HCT116 (cell line): Measurements from ENCODE around the gene NDUFB8. TPM values are rescaled to one million over a fixed set of nuclear protein-coding genes. Genes with fewer than 3 reads are reported as not detected.

Source experiments
- ATAC-seq: fragments of 200-7000 bp; cut with Tn5 transposase; 2 replicates; pipeline ENCODE4 v1.9.1; 2020; ENCODE audit warnings: mild to moderate bottlenecking, moderate library complexity
- BruUV-seq: library from RNA; stranded (reverse); fragments of 400-500 nt; replicated peaks from 2 replicates; lab custom pipeline; 2021; lab: Mats Ljungman, UMichigan
- CTCF ChIA-PET: fragments of 300-600 bp; sonication (Branson Sonifier 250); formaldehyde crosslinking; loops from one replicate; lab custom pipeline; 2021; ENCODE audit warnings: antibody characterized with exemption; lab: Charles Lee
- POLR2A ChIA-PET: fragments of 300-600, 350-600 bp; sonication (Branson Sonifier 250); formaldehyde crosslinking; loops from one replicate; lab custom pipeline; 2021; ENCODE audit warnings: antibody characterized with exemption; lab: Charles Lee
- RAD21 ChIA-PET, 2 experiments: fragments of 300-600 bp; sonication (Branson Sonifier 250); formaldehyde crosslinking; loops; one replicate each; lab custom pipeline; 2023; ENCODE audit warnings: low total read pairs in 2 of 2; ENCODE audit not compliant: uncharacterized antibody in 2 of 2, unreplicated experiment in 2 of 2, low non-redundant PET in 1 of 2; lab: Charles Lee
- DNase-seq: peaks from one replicate; pipeline ENCODE4 v3.0.0-alpha.2; 2010; ENCODE audit warnings: low read depth, low spot score
- H2AFZ ChIP-seq: fragments of 200-600 bp; shearing (Covaris generic), sonication (generic); 2 replicates; pipeline ENCODE4 v1.6.1; 2017; ENCODE audit warnings: low read depth, mixed run types, mixed read lengths, antibody characterized with exemption, low read length; ENCODE audit not compliant: poor library complexity, severe bottlenecking
- H3K27ac ChIP-seq: 2 replicates; pipeline ENCODE4 v1.5.1; 2012; ENCODE audit warnings: low read depth, low read length
- H3K27me3 ChIP-seq: fragments of 200-600 bp; sonication (generic); 2 replicates; pipeline ENCODE4 v1.6.1; 2016; ENCODE audit warnings: mixed run types, low read length, mixed read lengths; ENCODE audit not compliant: insufficient read depth
- H3K36me3 ChIP-seq, 2 experiments: fragments of 200-500 bp in 1 of 2; fragments of 200-600 bp in 1 of 2; sonication (Bioruptor generic) in 1 of 2; sonication (generic) in 1 of 2; 2 replicates each; pipeline versions ENCODE4 v1.5.1 to v1.6.1; 2014 to 2016; ENCODE audit warnings: low read length in 2 of 2, inconsistent platforms in 1 of 2, mixed read lengths in 1 of 2, mixed run types in 1 of 2; ENCODE audit not compliant: insufficient read depth in 2 of 2, control insufficient read depth in 1 of 2
- H3K4me1 ChIP-seq, 2 experiments: fragments of 200-600 bp in 1 of 2; sonication (generic) in 1 of 2; 2 replicates each; pipeline versions ENCODE4 v1.5.1 to v1.6.1; 2012 to 2017; ENCODE audit warnings: low read length in 2 of 2, inconsistent platforms in 1 of 2, mild to moderate bottlenecking in 1 of 2, mixed read lengths in 1 of 2, mixed run types in 1 of 2, moderate library complexity in 1 of 2; ENCODE audit not compliant: insufficient read depth in 2 of 2, control insufficient read depth in 1 of 2
- H3K4me2 ChIP-seq: fragments of 200-600 bp; sonication (generic); 2 replicates; pipeline ENCODE4 v1.6.1; 2017; ENCODE audit warnings: mixed run types, low read length, mixed read lengths
- H3K4me3 ChIP-seq, 2 experiments: fragments of 200-600 bp in 1 of 2; sonication (generic) in 1 of 2; replicated peaks in 1 of 2; 2 replicates each; pipeline ENCODE4 v1.5.1; 2011 to 2016; ENCODE audit warnings: low read length in 2 of 2, control low read depth in 1 of 2, low read depth in 1 of 2, mild to moderate bottlenecking in 1 of 2, mixed read lengths in 1 of 2, mixed run types in 1 of 2
- H3K79me2 ChIP-seq: fragments of 200-600 bp; sonication (generic); 2 replicates; pipeline ENCODE4 v1.6.1; 2017; ENCODE audit warnings: mild to moderate bottlenecking, mixed run types, low read length, moderate library complexity, mixed read lengths; ENCODE audit not compliant: insufficient read depth
- H3K9ac ChIP-seq: fragments of 200-600 bp; sonication (generic); 2 replicates; pipeline ENCODE4 v1.6.1; 2016; ENCODE audit warnings: low read length, mixed read lengths
- H3K9me2 ChIP-seq: fragments of 200-600 bp; sonication (generic), shearing (Covaris generic); 2 replicates; pipeline ENCODE4 v1.6.1; 2017; ENCODE audit warnings: mixed run types, mild to moderate bottlenecking, moderate library complexity; ENCODE audit not compliant: insufficient read depth
- H3K9me3 ChIP-seq, 2 experiments: fragments of 200-500 bp in 1 of 2; fragments of 200-600 bp in 1 of 2; sonication (Bioruptor generic) in 1 of 2; sonication (generic) in 1 of 2; 2 replicates each; pipeline ENCODE4 v1.6.1; 2014 to 2017; ENCODE audit warnings: low read length in 2 of 2, mixed read lengths in 2 of 2, inconsistent platforms in 1 of 2, low read depth in 1 of 2, mild to moderate bottlenecking in 1 of 2, mixed run types in 1 of 2, moderate library complexity in 1 of 2; ENCODE audit not compliant: control insufficient read depth in 1 of 2, insufficient read depth in 1 of 2
- H4K20me1 ChIP-seq: fragments of 200-600 bp; sonication (generic), shearing (Covaris generic); 2 replicates; pipeline ENCODE4 v1.6.1; 2017; ENCODE audit warnings: mixed run types, mild to moderate bottlenecking, moderate library complexity; ENCODE audit not compliant: insufficient read depth
- CBX3 ChIP-seq: IDR thresholded peaks from 2 replicates; pipeline ENCODE4 v1.6.1; 2012; ENCODE audit warnings: low read depth
- CEBPB ChIP-seq: IDR thresholded peaks from 2 replicates; pipeline ENCODE4 v1.6.1; 2012; ENCODE audit warnings: low read depth
- ELF1 ChIP-seq: IDR thresholded peaks from 2 replicates; pipeline ENCODE4 v1.6.1; 2012; ENCODE audit warnings: low read depth, borderline replicate concordance
- EZH2 ChIP-seq: fragments of 200-600 bp; sonication (generic); IDR thresholded peaks from 2 replicates; pipeline ENCODE4 v1.6.1; 2017; ENCODE audit warnings: antibody characterized with exemption, mixed run types
- EZH2phosphoT487 ChIP-seq: fragments of 200-600 bp; IDR thresholded peaks from 2 replicates; pipeline ENCODE4 v1.6.1; 2018; ENCODE audit warnings: antibody characterized with exemption, borderline replicate concordance
- FOSL1 ChIP-seq: IDR thresholded peaks from 2 replicates; pipeline ENCODE4 v1.6.1; 2012; ENCODE audit warnings: low read depth
- MAX ChIP-seq: IDR thresholded peaks from 2 replicates; pipeline ENCODE4 v1.6.1; 2012
- POLR2A ChIP-seq: IDR thresholded peaks from 2 replicates; pipeline ENCODE4 v1.7.0; 2011; ENCODE audit warnings: borderline replicate concordance; ENCODE audit not compliant: insufficient read depth, insufficient read length; ENCODE audit errors: extremely low read depth
- POLR2AphosphoS5 ChIP-seq: IDR thresholded peaks from 2 replicates; pipeline ENCODE4 v1.6.1; 2011; ENCODE audit warnings: mild to moderate bottlenecking, low read depth, low read length, moderate library complexity
- RAD21 ChIP-seq: IDR thresholded peaks from 2 replicates; pipeline ENCODE4 v1.6.1; 2012; ENCODE audit warnings: low read depth, mild to moderate bottlenecking
- REST ChIP-seq: IDR thresholded peaks from 2 replicates; pipeline ENCODE4 v1.6.1; 2012; ENCODE audit warnings: low read depth
- SP1 ChIP-seq: IDR thresholded peaks from 2 replicates; pipeline ENCODE4 v1.6.1; 2012; ENCODE audit warnings: low read depth
- SRF ChIP-seq: IDR thresholded peaks from 2 replicates; pipeline ENCODE4 v1.6.1; 2012; ENCODE audit warnings: low read depth
- TCF7L2 ChIP-seq: IDR thresholded peaks from 2 replicates; pipeline ENCODE4 v1.7.0; 2011; ENCODE audit warnings: borderline replicate concordance, inconsistent platforms; ENCODE audit not compliant: insufficient read depth, insufficient read length; ENCODE audit errors: extremely low read depth
- YY1 ChIP-seq: IDR thresholded peaks from 2 replicates; pipeline ENCODE4 v1.6.1; 2011; ENCODE audit warnings: low read length, low read depth, moderate library complexity, mild to moderate bottlenecking; ENCODE audit not compliant: insufficient replicate concordance; ENCODE audit errors: extremely low read depth
- ZFX ChIP-seq: fragments of 450-650 bp; IDR thresholded peaks from 2 replicates; pipeline ENCODE4 v1.6.1; 2017
- ZNF274 ChIP-seq: fragments of 200-500 bp; sonication (Bioruptor generic); IDR thresholded peaks from 2 replicates; pipeline ENCODE4 v1.6.1; 2014; ENCODE audit warnings: mild to moderate bottlenecking, low read depth, low read length, inconsistent platforms
- intact Hi-C: fragments of 100-400 bp; cut with micrococcal nuclease; formaldehyde crosslinking; loops from 2 replicates; pipeline ENCODE4 v1.10.0; 2022
- total RNA-seq: library from RNA; stranded (reverse); gene quantifications from one replicate; pipeline ENCODE4 v1.2.1, GENCODE V29; 2021; ENCODE audit not compliant: unreplicated experiment
- TF ChIP-seq, protein P1 (sequence below), 3 experiments: fragments of 200-600 bp in 1 of 3; sonication (generic) in 1 of 3; IDR thresholded peaks in 2 of 3; conservative IDR thresholded peaks in 1 of 3; 2 replicates each; pipeline ENCODE4 v1.5.1; 2012 to 2017; ENCODE audit warnings: low read depth in 2 of 3, low read length in 2 of 3, antibody characterized with exemption in 1 of 3, borderline replicate concordance in 1 of 3, control low read depth in 1 of 3, mild to moderate bottlenecking in 1 of 3, mixed read lengths in 1 of 3, mixed run types in 1 of 3, moderate library complexity in 1 of 3; ENCODE audit not compliant: insufficient read depth in 1 of 3
- TF ChIP-seq, protein P2 (sequence below): IDR thresholded peaks from 2 replicates; pipeline ENCODE4 v1.6.1; 2011; ENCODE audit warnings: mild to moderate bottlenecking, low read length, moderate library complexity; ENCODE audit not compliant: insufficient replicate concordance; ENCODE audit errors: extremely low read depth

Gene NDUFB8
- total RNA-seq, 1 experiment from 2014 or later: 243 TPM

GRCh38 chr10:100508266-100508665, 21.4 kb downstream of the NDUFB8 start:
- no peak overlapping the region for H3K9ac ChIP-seq
- DNase-seq: no peak
- no peaks in the 10 kb centered on the region for H4K20me1 ChIP-seq
- no peak overlapping the region for H3K4me2 ChIP-seq
- no peak overlapping the region for H2AFZ ChIP-seq
- ChIA-PET RAD21 (interaction anchor here (0.8 to 1.1 kb wide), 2 partner anchors 67 to 370 kb away, joined by 3 read pairs; no protein-coding TSS in a partner anchor), CTCF (interaction anchor here (0.9 to 2.7 kb wide), 19 partner anchors 9 to 380 kb away, joined by 3 to 30 read pairs (median 6); partner anchors contain the start of genes HIF1AN and SCD)
- no TSS peak for BruUV-seq
- peaks cover 24 to 36% of the 10 kb centered on the region in 2 experiments; a peak in 3 of 4 replicates for H3K36me3 ChIP-seq
- H3K27ac ChIP-seq: no peak overlapping the region
- H3K4me1 ChIP-seq: peaks cover 0 to 4% of the 10 kb centered on the region in 2 experiments; a peak in 1 of 4 replicates
- H3K4me3 ChIP-seq: no peak overlapping the region
- intact Hi-C loops: loop anchor here (1.0 to 2.0 kb wide), 4 partner anchors 74 to 371 kb away; no protein-coding TSS in a partner anchor
- no peaks in the 10 kb centered on the region for H3K27me3 ChIP-seq
- TF ChIP-seq ZFX: no peak
- no peak for TF ChIP-seq REST
- TF ChIP-seq SP1: no peak
- TF ChIP-seq EZH2phosphoT487: no peak
- TF ChIP-seq FOSL1: no peak
- TF ChIP-seq YY1: no peak
- no peak for TF ChIP-seq ELF1
- TF ChIP-seq, protein P1, sequence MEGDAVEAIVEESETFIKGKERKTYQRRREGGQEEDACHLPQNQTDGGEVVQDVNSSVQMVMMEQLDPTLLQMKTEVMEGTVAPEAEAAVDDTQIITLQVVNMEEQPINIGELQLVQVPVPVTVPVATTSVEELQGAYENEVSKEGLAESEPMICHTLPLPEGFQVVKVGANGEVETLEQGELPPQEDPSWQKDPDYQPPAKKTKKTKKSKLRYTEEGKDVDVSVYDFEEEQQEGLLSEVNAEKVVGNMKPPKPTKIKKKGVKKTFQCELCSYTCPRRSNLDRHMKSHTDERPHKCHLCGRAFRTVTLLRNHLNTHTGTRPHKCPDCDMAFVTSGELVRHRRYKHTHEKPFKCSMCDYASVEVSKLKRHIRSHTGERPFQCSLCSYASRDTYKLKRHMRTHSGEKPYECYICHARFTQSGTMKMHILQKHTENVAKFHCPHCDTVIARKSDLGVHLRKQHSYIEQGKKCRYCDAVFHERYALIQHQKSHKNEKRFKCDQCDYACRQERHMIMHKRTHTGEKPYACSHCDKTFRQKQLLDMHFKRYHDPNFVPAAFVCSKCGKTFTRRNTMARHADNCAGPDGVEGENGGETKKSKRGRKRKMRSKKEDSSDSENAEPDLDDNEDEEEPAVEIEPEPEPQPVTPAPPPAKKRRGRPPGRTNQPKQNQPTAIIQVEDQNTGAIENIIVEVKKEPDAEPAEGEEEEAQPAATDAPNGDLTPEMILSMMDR (IDR thresholded peaks at IDR 0.05 in 2 of 3, conservative IDR thresholded peaks at IDR 0.05 in 1 of 3; ENCODE audit: borderline replicate concordance in 1 of 3, insufficient read depth in 1 of 3, low read depth in 2 of 3, low read length in 2 of 3): no peak
- TF ChIP-seq EZH2: no peak
- TF ChIP-seq ZNF274: no peak
- TF ChIP-seq SRF: no peak
- TF ChIP-seq RAD21: no peak
- no peak for TF ChIP-seq CEBPB
- TF ChIP-seq, protein P2, sequence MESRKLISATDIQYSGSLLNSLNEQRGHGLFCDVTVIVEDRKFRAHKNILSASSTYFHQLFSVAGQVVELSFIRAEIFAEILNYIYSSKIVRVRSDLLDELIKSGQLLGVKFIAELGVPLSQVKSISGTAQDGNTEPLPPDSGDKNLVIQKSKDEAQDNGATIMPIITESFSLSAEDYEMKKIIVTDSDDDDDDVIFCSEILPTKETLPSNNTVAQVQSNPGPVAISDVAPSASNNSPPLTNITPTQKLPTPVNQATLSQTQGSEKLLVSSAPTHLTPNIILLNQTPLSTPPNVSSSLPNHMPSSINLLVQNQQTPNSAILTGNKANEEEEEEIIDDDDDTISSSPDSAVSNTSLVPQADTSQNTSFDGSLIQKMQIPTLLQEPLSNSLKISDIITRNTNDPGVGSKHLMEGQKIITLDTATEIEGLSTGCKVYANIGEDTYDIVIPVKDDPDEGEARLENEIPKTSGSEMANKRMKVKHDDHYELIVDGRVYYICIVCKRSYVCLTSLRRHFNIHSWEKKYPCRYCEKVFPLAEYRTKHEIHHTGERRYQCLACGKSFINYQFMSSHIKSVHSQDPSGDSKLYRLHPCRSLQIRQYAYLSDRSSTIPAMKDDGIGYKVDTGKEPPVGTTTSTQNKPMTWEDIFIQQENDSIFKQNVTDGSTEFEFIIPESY: no peak
- no peak for TF ChIP-seq POLR2AphosphoS5
- TF ChIP-seq TCF7L2: no peak
- no peak for TF ChIP-seq POLR2A
- no peak for TF ChIP-seq CBX3
- no peak for TF ChIP-seq MAX
- TF ChIP-seq, all 23 proteins: peak for 0
- POLR2A ChIA-PET: interaction anchor here (1.5 kb wide), 1 partner anchor 27 kb away, joined by 4 read pairs; the partner anchor contains the start of gene HIF1AN
- H3K9me3 ChIP-seq: no peaks in the 10 kb centered on the region
- H3K79me2 ChIP-seq: no peaks in the 10 kb centered on the region
- H3K9me2 ChIP-seq: no peaks in the 10 kb centered on the region
- no peak for ATAC-seq
